Endometrial microvascular endothelial cells (primary cell): Measurements from ENCODE around the gene SLC26A9. TPM values are rescaled to one million over a fixed set of nuclear protein-coding genes. Genes with fewer than 3 reads are reported as not detected.

Experiments
- in situ Hi-C: cut with HindIII; loops from 2 replicates; pipeline ENCODE4 v1.10.0; 2017; ENCODE audit warnings: low sequenced_read_pairs, low pct_unique_long_range_greater_than_20kb; ENCODE audit errors: inconsistent ontology term
- total RNA-seq: library from RNA; depleted of rRNA; stranded (reverse); fragments of >200 nt; gene quantifications from one replicate; pipeline ENCODE4 v1.2.3, GENCODE V29; 2015; ENCODE audit errors: inconsistent ontology term

Gene SLC26A9
- total RNA-seq, 1 donor from 2014 or later, result 0.56 TPM

GRCh38 chr1:205975387-205975998 lies 32.2 kb upstream of the SLC26A9 start:
- in situ Hi-C loops, result loop anchor here (5.0 to 25.0 kb wide), 2 partner anchors 63 to 137 kb away; partner anchors contain the start of gene AVPR1B

GRCh38 chr1:205974712-205975111 lies 31.5 kb upstream of the SLC26A9 start:
- in situ Hi-C loops, result loop anchor here (5.0 to 25.0 kb wide), 2 partner anchors 62 to 138 kb away; partner anchors contain the start of gene AVPR1B

GRCh38 chr1:205973377-205974232 lies 30.3 kb upstream of the SLC26A9 start:
- in situ Hi-C loops, result no loop called here

GRCh38 chr1:205972491-205973168 lies 29.4 kb upstream of the SLC26A9 start:
- in situ Hi-C loops, result no loop called here

- in situ Hi-C loops, result no loop called here
Measured at GRCh38 chr1:205972081-205972480, 28.8 kb upstream of the SLC26A9 start.

GRCh38 chr1:205971082-205971481 lies 27.8 kb upstream of the SLC26A9 start:
- in situ Hi-C loops, result no loop called here

GRCh38 chr1:205970486-205970885 lies 27.2 kb upstream of the SLC26A9 start:
- in situ Hi-C loops, result no loop called here

DNA sequence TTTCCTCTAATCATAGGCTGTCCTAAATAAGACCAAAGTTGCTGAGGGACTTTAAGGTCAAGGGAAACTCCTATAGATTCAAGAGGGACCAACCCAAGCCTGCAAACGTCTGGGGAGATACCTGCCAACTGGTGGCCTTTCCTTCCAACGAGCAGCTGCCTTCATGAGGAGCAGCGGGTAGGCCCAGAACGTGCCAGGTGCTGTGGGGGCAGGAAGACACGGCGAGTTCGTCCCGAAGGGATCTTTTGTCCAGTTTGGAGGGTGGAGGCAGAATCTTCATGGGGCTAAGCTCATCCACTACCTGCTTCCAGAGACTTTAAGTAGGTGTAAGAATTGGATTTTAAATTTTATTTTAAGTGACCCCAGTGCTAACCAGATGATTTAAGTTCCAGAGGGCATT lies 26.0 kb upstream of the SLC26A9 start:
- in situ Hi-C loops, result no loop called here

DNA sequence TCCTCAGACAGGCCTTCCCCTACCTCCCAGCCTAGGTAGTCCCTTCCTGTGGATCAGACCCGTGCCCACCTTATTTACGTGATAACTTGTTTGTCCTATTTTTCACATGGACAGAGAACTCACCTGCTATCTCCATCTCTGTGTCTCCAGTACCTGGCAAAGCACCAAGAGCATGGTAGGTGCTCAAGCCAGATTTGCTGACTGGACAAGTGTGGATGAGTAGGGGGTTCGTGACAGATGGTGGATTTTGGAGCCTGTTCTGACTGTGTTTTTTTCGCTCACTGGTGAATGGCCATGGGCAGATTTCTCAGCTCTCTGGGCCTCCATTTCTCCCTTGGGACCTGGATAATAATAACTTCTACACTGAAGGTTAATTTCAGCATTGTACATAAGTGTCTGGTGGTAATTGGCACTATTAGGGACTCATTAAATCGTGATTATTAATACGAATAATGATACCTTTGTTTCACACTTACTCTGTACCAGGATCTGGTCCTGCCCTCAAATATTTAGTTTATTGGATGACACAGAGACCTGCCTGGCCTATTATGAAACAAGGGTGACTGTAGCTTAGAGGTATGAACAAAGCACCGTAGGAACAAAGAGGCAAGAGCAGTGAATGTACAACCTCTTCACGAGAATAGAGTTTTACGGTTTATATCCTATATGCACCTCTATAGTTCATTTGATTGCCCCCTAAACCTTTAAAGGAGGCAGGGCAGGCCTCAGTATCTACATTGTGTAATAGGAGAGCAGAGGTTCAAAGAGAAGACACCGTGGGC lies 24.5 kb upstream of the SLC26A9 start:
- in situ Hi-C loops, result no loop called here

DNA sequence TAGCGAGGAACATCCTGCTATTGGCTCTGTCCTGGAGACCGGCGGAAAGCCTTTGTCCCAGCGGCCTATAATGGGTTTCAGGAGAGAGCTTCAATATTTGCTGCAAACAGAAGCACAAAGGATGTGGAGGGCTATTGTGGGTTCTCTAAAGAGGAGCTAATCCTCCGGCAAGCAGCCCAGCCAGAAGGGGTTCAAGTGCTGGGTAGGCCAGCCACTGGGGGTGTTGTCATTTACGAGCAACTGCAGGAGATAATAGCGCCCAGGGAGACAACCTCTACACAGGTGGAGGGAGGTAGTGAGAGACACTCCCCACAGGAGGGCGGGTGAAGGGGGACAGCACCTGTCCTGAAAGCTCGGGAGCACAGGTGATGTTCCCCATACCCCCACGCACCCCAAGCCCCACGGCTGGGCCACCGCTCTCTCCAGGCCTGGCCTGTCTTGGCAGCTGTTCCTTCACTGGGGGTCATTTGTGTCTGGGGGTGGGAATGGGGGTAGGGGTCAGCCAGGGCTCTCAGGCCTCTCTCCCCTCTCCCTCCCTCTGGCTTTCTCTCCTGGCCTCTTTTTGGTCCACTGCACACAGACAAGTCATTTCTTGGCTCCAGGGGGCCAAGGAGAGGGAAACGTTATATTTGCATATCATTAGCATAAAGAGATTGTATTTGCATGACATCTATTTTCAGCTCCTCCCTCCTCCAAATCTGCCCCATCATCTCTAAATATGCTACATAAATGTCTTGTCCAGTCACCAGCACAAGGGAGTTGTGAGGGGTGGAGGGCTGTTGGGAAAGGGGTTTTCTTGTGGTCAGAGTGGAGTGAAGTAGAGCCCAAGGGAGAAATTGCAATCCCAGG lies 22.0 kb upstream of the SLC26A9 start:
- in situ Hi-C loops, result no loop called here

DNA sequence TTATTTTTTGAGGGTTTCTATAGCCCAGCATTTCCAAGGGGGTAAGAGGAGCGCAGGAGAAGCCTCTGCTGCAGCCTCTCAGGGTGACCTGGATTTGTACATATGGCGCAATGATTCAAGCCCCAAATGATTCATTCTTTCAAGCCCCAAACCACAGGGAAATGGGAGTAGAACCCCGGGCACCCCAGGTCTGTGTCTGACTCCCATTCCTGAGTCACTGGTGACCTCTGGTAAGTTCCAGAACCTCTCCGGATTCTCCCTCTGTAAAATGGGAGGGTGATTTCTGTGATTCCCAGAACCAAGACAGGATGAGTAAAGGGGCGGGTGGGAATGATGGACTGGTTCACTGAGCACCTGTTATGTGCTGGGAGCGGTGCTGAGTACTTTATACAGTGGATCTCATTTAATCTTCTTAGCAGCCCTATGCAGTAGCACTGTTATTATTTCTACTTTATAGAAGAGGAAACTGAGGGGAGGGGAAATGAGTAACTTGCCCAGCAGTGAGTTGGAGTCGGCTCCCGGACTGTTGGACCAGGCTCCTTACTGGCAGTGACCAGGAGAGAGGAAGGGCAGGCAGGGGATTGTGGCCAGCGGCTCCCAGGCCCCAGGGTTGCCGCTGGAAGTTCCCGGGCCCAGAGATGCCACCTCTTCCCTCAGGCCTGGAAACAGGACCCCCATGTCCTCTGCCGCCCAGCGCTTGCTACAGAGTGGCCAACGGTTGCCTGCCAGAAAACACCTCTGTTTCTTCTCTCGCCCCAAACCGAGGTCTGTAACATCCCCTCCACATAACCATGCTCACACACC lies 20.3 kb upstream of the SLC26A9 start:
- in situ Hi-C loops, result no loop called here

GRCh38 chr1:205962821-205963221 lies 19.6 kb upstream of the SLC26A9 start:
- in situ Hi-C loops, result no loop called here

DNA sequence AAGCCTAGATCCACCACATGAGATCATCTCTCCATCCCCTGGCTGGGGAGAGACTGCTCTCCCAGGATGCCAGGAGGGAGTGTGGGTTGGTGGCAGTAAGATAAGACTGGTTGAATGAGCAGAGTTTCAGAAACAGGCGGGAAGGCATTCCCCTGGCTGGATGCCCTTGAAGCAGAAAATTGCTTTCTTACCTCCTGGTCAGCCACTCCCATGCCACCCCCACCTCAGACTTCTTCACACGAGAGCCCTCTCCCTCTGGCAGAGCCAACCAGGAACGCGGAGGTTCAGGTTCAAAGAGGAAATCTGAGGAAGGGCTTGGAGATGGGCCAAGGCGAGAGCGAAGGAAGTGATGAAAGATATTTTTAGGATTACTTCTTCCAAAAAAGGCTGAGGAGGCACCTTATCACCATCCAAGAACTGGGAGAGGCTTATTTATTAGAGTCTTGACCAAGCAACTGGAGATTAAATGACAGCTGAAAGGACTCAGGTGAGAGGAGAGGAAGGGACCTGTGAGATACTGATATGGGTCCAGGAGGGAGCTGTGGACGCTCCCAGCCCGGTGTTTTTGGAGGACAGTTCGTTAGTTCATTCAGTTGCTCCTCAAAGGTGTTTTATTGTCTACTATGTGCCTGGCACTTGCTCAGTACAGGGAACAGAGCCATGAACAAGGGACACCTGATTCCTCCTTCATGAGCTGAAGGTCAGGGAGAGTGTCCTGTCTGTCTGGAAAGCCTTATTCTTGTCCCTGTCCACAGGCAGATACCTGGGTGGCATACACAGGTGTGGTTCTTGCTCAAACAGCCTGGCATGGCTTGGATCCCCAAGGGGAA lies 18.9 kb upstream of the SLC26A9 start:
- in situ Hi-C loops, result no loop called here

DNA sequence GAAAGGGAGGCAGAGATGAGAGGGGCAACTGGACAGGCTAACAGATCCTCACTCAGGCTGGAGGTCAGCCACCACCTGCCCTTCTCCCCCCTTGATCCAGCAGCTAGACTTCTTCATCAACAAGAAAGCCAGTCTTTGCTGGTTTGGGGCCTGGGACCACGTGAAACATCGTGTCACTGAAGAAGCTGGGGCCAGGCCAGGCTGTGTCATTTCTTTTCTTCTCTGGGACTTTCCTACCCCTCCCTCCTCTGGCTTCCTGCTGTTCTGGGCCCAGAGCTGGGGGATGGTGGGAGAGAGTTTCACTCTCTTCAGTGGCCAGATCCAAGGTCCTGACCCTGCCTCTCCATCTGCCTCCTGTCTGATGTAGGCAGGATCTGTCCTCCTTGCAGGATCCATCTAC lies 18.1 kb upstream of the SLC26A9 start:
- in situ Hi-C loops, result no loop called here

DNA sequence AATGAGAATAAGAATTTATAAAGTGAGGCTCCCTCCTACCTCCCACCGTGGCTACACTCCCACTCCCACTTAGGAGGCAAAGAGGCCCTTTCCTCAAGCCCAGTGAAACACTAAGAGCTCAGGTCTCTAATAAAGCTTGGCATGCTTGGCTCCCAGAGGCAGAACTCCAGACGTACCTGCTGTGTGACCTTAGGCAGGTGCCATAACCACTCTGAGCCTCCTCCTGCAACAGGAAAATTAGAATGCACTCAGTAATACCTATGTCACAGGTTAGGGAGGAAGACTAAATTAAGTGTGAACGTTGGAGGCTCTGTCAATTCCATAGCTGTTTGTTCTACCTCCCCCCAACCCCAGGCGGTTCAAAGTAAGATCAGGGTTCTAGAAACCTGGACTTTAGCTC lies 16.5 kb upstream of the SLC26A9 start:
- in situ Hi-C loops, result no loop called here

DNA sequence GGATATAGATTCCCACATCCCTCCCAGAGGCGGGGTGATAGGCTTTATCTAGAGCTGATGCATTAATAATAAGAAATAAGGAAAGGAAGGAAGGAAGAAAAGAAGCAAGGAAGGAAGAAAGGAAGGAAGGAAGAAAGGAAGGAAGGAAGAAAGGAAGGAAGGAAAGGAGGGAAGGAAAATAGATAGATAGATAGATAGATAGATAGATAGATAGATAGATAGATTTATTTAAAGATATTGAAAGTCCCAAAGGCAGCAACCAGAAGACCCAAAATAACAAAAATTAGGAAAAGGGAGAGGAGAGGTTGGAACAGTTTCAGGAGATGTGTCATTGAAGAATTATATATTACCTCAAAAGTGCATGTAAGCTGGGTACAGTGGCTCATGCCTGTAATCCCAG lies 12.2 kb upstream of the SLC26A9 start:
- in situ Hi-C loops, result no loop called here
